HG03135 (cell line): ENCODE measurements around the gene ESYT1.

Source experiments
- ATAC-seq: cut with Tn5 transposase; IDR thresholded peaks from one replicate; pipeline ENCODE4 v1.9.1; 2021; ENCODE audit warnings: mild to moderate bottlenecking, moderate library complexity; ENCODE audit not compliant: unreplicated experiment

The ESYT1 gene, protein sequence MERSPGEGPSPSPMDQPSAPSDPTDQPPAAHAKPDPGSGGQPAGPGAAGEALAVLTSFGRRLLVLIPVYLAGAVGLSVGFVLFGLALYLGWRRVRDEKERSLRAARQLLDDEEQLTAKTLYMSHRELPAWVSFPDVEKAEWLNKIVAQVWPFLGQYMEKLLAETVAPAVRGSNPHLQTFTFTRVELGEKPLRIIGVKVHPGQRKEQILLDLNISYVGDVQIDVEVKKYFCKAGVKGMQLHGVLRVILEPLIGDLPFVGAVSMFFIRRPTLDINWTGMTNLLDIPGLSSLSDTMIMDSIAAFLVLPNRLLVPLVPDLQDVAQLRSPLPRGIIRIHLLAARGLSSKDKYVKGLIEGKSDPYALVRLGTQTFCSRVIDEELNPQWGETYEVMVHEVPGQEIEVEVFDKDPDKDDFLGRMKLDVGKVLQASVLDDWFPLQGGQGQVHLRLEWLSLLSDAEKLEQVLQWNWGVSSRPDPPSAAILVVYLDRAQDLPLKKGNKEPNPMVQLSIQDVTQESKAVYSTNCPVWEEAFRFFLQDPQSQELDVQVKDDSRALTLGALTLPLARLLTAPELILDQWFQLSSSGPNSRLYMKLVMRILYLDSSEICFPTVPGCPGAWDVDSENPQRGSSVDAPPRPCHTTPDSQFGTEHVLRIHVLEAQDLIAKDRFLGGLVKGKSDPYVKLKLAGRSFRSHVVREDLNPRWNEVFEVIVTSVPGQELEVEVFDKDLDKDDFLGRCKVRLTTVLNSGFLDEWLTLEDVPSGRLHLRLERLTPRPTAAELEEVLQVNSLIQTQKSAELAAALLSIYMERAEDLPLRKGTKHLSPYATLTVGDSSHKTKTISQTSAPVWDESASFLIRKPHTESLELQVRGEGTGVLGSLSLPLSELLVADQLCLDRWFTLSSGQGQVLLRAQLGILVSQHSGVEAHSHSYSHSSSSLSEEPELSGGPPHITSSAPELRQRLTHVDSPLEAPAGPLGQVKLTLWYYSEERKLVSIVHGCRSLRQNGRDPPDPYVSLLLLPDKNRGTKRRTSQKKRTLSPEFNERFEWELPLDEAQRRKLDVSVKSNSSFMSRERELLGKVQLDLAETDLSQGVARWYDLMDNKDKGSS

DNA sequence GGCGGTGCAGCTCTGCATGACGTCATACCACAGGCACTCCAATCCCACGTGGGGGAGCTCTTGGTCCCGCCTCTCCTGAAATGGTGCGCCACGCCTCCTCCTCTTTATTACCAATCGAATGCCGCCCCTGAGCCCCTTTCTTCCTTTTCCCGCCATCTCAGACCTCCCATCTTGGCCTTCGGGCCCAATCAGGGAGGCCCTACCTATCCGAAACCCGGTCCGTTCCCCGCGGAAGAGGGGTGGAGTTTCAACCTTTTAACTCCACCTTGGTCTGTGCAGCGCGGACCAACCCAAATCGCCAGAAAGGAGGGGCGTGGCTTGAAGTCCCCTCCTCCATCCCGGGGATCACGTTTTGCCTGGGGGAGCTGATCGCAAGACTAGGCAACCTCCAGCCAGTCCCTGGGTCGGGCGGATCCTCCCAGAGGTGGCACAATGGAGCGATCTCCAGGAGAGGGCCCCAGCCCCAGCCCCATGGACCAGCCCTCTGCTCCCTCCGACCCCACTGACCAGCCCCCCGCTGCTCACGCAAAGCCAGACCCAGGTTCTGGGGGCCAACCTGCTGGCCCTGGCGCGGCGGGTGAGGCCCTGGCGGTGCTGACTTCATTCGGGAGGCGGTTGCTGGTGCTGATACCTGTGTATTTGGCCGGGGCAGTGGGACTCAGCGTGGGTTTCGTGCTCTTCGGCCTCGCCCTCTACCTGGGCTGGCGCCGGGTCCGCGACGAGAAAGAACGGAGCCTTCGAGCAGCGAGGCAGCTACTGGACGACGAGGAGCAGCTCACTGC lies at the start of gene ESYT1:
Gene ESYT1 (plus strand): TSS at position 380 of the 782 bp plus-strand sequence. CDS start 53 bp downstream, at position 433.
- peak; percentile 86 for ATAC-seq

DNA sequence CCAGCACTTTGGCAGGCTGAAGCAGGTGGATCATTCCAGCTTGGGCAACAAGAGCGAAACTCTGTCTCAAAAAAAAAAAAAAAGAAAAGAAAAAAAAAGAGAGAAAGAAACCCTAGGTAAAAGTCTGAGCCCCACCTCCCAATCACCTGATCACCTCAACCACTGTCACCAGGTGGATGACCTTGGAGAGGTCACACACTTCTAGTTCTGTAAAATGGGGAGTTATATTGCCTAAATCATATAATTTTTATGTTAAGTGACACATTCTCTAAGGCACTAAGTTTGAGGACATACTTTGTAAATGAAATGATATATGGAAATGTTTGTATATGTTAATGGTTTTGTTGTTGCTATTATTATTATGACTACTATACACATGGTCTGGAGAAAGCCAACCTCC lies 49.6 kb upstream of the ESYT1 start:
- ATAC-seq, result no peak

DNA sequence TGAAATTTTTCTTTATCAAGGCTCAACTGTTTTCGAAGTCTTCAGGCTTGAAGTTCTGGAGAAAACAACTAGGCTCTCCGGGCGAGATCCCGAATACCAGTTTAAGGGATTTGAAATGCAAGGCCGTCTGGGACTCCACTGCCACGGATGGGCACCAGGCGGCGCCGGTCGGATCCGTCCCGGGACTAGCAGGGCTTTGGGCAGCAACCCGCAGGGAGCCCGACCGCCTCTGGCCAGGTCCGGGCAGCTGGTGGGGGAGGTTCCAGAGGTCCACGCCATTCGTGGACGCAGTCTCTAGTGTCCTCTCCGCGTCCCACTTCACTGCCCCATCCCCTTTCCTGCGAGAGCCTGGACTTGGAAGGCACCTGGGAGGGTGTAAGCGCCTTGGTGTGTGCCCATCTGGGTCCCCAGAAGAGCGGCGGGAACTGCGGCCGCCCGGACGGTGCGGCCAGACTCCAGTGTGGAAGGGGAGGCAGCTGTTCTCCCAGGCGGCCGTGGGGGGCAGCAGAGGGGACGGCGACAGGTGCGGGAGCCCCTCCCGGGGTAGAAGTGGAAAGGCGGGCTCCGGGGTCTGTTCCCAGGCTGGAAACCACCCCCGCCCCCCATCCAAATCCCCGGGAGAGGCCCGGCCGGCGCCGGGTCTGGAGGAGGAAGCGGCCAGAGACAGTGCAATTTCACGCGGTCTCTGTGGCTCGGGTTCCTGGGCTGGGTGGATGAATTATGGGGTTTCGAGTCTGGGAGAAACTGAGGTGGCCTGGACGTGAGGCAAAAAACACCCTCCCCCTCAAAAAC lies 48.9 kb upstream of the ESYT1 start:
- no peak for ATAC-seq

DNA sequence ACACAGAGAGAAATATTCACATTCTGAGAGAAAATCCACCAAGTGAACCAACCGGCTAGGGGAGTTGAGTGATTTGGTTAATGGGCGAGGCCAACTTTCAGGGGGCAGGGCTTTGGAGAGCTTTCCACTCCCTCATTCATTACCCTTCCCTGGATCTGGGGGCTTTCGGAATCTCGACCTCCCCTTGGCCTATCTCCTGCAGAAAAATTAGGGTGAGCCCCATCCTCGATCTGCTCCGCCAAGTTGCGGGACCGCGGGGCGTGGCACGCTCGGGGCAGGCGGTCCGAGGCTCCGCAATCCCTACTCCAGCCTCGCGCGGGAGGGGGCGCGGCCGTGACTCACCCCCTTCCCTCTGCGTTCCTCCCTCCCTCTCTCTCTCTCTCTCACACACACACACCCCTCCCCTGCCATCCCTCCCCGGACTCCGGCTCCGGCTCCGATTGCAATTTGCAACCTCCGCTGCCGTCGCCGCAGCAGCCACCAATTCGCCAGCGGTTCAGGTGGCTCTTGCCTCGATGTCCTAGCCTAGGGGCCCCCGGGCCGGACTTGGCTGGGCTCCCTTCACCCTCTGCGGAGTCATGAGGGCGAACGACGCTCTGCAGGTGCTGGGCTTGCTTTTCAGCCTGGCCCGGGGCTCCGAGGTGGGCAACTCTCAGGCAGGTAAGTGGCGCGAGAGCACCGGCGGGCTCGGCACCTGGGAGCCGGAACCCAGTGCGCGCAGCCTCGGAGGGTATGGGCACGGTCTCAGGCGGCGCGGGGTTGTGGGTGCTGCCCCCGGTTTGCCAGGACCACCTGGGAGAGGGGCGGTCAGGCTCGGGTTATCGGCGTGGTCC lies 48.1 kb upstream of the ESYT1 start, which contains the start of gene ERBB3:
Gene ERBB3 (plus strand): TSS at position 443 of the 833 bp plus-strand sequence. CDS start 136 bp downstream, at position 579.
- no peak for ATAC-seq

DNA sequence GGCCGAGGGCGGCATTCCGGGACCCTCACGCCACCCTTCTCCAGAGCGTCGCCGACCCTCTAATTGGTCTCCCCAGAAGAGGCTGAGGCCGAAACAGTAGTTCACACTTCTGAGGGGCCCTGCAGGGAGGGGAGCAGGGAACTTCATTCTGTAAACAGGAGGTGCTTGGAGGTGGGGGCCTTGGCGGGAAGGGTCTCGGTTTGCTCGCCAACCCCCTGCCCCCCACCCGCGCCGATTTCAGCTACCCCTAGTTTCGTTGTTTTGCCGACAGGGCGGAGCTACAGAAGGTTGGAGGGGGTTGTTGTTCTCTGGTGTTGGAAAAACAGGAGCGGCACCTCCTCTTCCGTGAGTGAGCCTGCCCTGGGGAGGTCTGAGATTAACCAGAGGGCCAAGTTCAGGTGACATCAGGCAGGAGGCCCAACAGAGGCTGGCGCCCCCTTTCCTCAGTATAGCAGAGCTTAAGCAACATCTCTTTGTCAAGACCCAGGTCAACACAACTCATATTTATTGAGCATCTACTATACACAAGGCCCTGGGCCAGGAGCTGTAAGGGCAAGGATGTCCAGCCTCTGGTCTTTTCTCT lies 47.4 kb upstream of the ESYT1 start:
- ATAC-seq, result no peak

GRCh38 chr12:56081393-56082347 lies 46.4 kb upstream of the ESYT1 start:
- no peak for ATAC-seq

DNA sequence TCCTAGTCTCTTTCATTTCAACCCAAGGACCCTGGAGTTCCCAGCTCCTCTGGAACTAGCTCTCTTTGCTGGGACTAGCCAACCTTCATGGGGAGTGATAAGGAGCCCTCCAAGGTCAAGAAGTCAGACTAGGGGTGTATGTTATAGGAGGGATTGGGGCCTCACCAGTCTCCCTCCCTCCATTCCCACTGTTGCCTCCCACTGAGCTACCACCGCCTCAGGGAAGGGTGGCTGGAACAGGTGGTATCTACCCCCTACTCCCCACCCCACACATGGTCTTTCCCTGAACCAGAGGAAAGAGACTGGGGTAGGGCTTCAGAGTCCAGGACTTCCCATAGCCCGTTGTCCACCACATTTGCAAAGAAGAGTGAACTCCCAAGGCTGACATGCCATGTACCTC lies 45.7 kb upstream of the ESYT1 start:
- ATAC-seq, result no peak

- no peak for ATAC-seq
These were observed 45.1 kb upstream of the ESYT1 start for GRCh38 chr12:56082967-56083366.

DNA sequence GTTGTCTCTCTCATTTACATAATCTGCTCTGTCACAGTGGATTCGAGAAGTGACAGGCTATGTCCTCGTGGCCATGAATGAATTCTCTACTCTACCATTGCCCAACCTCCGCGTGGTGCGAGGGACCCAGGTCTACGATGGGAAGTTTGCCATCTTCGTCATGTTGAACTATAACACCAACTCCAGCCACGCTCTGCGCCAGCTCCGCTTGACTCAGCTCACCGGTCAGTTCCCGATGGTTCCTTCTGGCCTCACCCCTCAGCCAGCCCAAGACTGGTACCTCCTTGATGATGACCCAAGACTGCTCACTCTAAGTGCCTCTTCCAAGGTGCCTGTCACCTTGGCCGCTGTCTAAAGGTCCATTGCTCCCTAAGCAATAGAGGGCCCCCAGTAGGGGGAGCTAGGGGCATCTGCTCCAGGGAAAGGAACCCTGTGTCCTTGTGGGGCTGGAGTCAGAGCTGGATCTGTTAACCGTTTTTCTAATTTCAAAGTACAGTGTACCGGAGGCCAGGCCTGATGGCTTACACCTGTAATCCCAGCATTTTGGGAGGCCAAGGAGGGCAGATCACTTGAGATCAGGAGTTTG lies 43.0 kb upstream of the ESYT1 start:
- no peak for ATAC-seq

DNA sequence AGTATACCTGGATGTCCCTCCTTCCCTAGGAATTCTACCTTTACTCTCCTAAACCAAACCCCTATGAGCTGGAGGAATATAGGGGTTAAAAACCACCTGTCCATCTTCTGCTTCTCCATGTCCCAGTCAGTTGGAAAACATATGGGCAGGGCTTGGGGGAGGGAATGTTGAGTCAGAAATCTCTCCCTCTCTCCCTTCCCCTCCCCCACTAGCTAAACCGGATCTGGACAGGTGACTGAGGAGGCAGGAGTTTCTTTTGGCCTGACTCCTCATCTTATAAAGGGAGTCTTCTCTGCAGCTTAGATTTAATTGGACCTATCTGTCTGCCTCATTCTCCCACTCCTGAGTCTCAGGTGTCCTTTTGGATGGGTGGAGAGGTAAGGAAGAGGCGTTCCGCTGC lies 42.0 kb upstream of the ESYT1 start:
- no peak for ATAC-seq

DNA sequence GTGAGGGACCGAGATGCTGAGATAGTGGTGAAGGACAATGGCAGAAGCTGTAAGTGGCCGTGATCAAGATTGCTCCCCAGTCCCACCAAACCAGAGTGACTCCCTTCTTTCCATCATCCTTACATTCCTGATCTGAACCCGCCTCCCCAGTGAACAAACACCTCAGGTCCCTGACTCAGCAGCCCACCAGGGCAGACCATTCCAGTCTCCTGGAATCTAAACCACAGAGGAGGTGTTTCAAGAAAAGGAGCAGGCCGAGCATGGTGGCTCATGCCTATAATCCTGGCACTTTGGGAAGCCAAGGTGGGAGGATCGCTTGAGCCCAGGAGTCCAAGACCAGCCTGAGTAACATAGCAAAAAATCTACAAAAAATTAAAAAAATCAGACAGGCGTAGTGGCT lies 41.5 kb upstream of the ESYT1 start:
- ATAC-seq, result no peak

- no peak for ATAC-seq
These were observed 40.8 kb upstream of the ESYT1 start for GRCh38 chr12:56087220-56087619.

DNA sequence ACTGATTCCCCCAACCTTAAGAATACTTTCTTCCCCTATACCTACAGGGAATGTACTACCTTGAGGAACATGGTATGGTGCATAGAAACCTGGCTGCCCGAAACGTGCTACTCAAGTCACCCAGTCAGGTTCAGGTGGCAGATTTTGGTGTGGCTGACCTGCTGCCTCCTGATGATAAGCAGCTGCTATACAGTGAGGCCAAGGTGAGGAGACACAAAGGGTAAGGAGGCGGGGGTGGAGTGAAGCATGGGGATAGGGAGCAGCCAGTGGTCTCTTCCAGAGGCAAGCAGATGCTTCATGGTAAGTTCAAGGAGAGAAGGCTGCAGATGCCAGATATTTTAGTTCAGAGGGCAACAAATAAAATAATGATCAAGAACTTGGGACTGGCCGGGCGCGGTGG lies 30.3 kb upstream of the ESYT1 start:
- ATAC-seq, result no peak

- no peak for ATAC-seq
These were observed 29.5 kb upstream of the ESYT1 start for GRCh38 chr12:56098592-56098991.

DNA sequence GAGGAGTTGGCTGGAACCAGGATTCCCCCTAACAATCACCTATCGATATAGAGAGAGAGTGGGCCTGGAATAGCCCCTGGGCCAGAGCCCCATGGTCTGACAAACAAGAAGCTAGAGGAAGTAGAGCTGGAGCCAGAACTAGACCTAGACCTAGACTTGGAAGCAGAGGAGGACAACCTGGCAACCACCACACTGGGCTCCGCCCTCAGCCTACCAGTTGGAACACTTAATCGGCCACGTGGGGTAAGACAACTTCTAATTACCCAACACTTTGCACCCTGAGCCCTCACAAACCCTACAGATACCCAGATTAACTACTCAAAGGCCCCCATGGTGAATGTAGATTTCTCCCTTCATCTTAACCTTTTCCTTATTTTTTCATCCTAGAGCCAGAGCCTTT lies 28.3 kb upstream of the ESYT1 start:
- ATAC-seq, result no peak

DNA sequence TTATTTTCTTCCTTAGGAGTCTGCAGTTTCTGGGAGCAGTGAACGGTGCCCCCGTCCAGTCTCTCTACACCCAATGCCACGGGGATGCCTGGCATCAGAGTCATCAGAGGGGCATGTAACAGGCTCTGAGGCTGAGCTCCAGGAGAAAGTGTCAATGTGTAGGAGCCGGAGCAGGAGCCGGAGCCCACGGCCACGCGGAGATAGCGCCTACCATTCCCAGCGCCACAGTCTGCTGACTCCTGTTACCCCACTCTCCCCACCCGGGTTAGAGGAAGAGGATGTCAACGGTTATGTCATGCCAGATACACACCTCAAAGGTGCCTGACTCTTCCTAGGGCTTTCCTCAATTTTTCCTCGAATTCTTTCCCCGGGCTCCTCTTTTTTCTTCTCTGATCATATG lies 27.0 kb upstream of the ESYT1 start:
- no peak for ATAC-seq

DNA sequence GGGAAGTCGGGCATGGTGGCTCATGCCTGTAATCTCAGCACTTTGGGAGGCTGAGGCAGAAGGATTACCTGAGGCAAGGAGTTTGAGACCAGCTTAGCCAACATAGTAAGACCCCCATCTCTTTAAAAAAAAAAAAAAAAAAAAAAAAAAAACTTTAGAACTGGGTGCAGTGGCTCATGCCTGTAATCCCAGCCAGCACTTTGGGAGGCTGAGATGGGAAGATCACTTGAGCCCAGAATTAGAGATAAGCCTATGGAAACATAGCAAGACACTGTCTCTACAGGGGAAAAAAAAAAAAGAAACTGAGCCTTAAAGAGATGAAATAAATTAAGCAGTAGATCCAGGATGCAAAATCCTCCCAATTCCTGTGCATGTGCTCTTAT lies 25.4 kb upstream of the ESYT1 start:
- ATAC-seq, result no peak
